Measurements from ENCODE around the gene IFNA13. TPM values are rescaled to one million over a fixed set of nuclear protein-coding genes. Genes with fewer than 3 reads are reported as not detected.

The IFNA13 gene
- polyA plus RNA-seq, 1 of the 3 experiments (the other 2 are of a cell fraction): not detected

GRCh38 chr9:21362287-21362686 lies 5.6 kb downstream of the IFNA13 start (continued):
- TF ChIP-seq, protein P1, sequence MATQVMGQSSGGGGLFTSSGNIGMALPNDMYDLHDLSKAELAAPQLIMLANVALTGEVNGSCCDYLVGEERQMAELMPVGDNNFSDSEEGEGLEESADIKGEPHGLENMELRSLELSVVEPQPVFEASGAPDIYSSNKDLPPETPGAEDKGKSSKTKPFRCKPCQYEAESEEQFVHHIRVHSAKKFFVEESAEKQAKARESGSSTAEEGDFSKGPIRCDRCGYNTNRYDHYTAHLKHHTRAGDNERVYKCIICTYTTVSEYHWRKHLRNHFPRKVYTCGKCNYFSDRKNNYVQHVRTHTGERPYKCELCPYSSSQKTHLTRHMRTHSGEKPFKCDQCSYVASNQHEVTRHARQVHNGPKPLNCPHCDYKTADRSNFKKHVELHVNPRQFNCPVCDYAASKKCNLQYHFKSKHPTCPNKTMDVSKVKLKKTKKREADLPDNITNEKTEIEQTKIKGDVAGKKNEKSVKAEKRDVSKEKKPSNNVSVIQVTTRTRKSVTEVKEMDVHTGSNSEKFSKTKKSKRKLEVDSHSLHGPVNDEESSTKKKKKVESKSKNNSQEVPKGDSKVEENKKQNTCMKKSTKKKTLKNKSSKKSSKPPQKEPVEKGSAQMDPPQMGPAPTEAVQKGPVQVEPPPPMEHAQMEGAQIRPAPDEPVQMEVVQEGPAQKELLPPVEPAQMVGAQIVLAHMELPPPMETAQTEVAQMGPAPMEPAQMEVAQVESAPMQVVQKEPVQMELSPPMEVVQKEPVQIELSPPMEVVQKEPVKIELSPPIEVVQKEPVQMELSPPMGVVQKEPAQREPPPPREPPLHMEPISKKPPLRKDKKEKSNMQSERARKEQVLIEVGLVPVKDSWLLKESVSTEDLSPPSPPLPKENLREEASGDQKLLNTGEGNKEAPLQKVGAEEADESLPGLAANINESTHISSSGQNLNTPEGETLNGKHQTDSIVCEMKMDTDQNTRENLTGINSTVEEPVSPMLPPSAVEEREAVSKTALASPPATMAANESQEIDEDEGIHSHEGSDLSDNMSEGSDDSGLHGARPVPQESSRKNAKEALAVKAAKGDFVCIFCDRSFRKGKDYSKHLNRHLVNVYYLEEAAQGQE (IDR thresholded peaks at IDR 0.05; ENCODE audit: low read depth, low read length): no peak
- TF ChIP-seq GATA2 (CRISPR knock-in tag; IDR thresholded peaks at IDR 0.05): no peak
- TF ChIP-seq JUND (IDR thresholded peaks at IDR 0.05): no peak
- TF ChIP-seq NRF1 (IDR thresholded peaks at IDR 0.05; ENCODE audit: low read depth, low read length): no peak
- no peak for TF ChIP-seq CTCF (IDR thresholded peaks at IDR 0.05)

- Histone ChIP-seq H3K4me3 (ENCODE audit: low read depth in 2 of 2, low read length in 1 of 2) (peak overlapping the region in 1 of 2 experiments; percentile 23; a peak in 1 of 4 replicates), H3F3A (replicated peaks; ENCODE audit: insufficient read depth) (no peaks in the 10 kb centered on the region), H3K9me3 (no peaks in the 10 kb centered on the region), H3K27ac (ENCODE audit: low read depth in 2 of 2, low read length in 1 of 2) (no peak overlapping the region), H3K9me2 (no peaks in the 10 kb centered on the region), H4K20me1 (ENCODE audit: insufficient read depth) (no peaks in the 10 kb centered on the region), H2AFZ (ENCODE audit: low read depth) (peak overlapping the region; percentile 68; the same call in 1 of the 2 replicates), H3K27me3 (ENCODE audit: insufficient read depth) (no peaks in the 10 kb centered on the region), H3K9ac (no peak overlapping the region), H3K4me1 (ENCODE audit: control insufficient read depth in 1 of 2, insufficient read depth in 2 of 2, low read depth in 1 of 2, low read length in 1 of 2) (no peaks in the 10 kb centered on the region), H3K79me2 (ENCODE audit: insufficient read depth) (no peaks in the 10 kb centered on the region), H3K36me3 (replicated peaks in 1 of 2; ENCODE audit: control insufficient read depth in 1 of 2, insufficient read depth in 2 of 2, low read length in 1 of 2) (no peaks in the 10 kb centered on the region), H3K4me2 (no peak overlapping the region)
- ChIA-PET POLR2A (no interaction called here), CTCF (interaction anchor here (1.6 kb wide), 1 partner anchor 38 kb away, joined by 6 read pairs; no protein-coding TSS in a partner anchor)
- DNase-seq: no peak
- peak; percentile 60; the same call in 1 of the 2 replicates for TF ChIP-seq TCF12 (IDR thresholded peaks at IDR 0.05)
- TF ChIP-seq NFIC (IDR thresholded peaks at IDR 0.05; ENCODE audit: borderline replicate concordance): no peak
- TF ChIP-seq PBX3 (IDR thresholded peaks at IDR 0.05): peak; percentile 21; the same call in 1 of the 2 replicates
- 17% methylated on average over 7 of the region's 7 CpGs for WGBS (ENCODE audit: low lambda C conversion rate)
Observed at GRCh38 chr9:21357479-21358460, 10.1 kb downstream of the IFNA13 start.
